Left hindlimb (tissue), 1 donor: Measurements from ENCODE around the gene ANTXRL.
"Not testable (repeated sequence)": the region's sequence is repeated elsewhere in the genome, so short reads cannot be mapped to it uniquely, and the experiment has no call there.

Experiments
- DNase-seq: peaks from one replicate; pipeline ENCODE4 v3.0.0-alpha.2; 2018

The ANTXRL gene

DNA sequence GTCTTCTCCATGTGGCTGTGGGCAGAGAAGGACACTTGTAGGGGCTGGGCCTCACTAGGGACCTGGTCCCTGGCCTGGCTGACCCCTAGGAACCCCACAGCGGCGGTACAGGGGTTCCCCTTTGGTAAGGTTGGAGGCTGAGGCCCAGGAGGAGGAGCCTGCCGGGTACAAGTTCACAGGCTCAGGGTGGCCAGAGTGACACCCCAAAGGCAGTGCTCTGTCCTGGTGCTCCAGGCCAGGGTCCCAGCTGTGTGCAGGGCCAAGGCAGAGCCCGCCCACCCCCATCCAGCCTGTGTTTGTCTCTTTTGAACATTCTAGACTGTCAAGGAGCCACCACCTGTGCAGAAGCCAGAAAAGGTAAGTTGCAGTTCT, 23.3 kb downstream of the ANTXRL start:
- no peak for DNase-seq

GRCh38 chr10:46310851-46311250, 24.1 kb downstream of the ANTXRL start:
- peak; percentile 16 for DNase-seq

- peak; percentile 19 for DNase-seq
Observed at GRCh38 chr10:46311501-46311951, 24.7 kb downstream of the ANTXRL start.

DNA sequence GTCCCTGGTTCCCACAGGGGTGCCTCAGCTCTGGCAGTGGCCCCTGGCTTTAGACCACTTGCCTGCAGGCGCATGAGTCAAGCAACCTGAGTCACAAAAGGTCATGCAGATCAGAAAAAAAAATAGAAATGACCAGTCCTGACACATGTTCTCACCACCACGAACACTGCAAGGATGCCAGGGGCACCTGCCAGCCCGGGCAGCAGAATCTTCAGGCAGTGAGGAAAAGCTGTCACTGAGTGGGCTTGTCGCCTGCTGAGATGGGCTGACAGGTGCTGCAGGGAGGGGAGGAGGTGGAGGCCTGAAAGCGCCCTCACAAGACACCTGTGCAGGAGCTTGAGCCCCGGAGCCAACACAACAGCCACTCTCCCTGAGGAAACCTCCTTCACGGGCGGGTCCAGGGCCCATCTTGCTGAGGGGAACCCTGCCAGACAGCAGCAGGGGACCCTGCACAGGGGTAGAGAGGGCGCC, 25.2 kb downstream of the ANTXRL start:
- DNase-seq = not testable (repeated sequence)

DNA sequence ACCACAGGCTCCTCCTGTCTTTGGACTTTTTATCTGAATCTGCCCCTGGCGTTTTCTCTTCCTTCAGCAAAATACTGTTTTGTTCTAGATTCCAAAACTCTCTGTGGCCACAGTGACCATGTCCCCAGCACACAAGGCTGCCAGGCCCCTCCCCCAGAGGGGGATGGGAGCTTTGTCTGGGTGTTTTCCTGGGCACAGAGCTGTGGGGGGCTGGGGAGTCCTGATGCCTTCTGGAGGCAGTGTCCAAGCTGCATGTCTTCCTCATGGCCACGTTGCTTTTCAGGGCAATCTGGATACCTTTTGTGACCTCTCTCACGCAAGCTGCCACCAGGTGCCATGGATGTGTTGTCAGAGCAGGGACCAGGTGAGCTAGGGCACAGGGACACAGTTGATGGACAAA, 26.2 kb downstream of the ANTXRL start:
- no peak for DNase-seq

GRCh38 chr10:46314071-46314470, 27.3 kb downstream of the ANTXRL start:
- DNase-seq = no peak

DNA sequence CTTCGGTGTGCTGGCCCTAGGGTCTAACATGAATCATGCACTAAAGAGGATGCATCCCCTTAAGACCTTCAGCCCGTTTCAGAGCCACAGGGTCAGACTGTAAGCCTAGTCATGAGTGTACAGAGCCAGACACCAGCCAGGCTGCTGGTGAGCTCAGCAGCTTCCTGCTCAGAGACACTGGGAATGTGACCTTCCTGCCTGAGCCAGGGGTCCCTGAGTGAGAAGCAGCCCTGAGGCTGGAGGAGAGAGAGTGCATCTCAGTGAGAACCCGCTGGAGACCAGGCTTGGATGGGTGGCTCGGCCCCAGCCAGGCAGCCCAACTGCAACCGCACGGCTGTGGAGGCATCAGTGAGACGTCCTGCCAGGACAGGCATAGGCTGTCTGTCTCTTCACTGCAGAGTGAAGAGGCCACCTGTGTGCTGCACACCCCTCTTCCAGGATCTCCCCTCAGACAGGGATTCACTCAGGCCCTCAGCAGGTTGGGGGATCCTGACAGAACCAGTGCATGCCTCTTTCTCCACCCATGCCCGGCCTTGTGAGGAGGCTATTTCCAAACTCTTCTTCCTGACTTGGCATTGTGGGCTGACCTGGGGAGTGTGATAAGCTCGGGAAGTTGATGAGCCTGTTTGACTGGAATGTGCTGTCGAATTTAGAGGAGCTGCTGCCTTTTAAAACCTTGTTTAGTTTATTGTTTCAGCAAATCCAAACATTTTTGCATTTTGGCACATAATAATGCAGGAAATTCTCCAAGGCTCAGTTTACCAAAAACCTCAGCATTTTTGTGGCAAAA, 28.5 kb downstream of the ANTXRL start:
- peak; percentile 8 for DNase-seq

DNA sequence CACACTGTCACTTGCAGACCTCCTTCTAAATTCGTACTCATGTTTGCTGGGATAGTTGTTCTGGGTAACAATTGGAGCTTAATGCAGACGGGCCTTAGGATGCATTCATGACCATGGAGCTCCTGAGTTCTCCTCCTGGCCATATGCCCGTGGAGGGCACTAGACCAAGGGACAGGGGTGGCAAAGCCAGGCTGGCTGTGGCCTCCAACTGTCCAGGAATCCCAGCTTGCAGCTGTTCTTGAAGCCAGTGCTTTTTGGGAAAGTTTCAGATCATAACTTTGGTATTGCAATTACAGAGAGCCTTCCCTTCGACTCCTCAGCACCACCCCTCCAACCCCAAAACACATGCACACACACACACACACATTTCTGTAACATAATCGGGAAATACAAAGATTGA, 30.6 kb downstream of the ANTXRL start:
- DNase-seq = peak; percentile 16

- peak; percentile 3 for DNase-seq
Observed at GRCh38 chr10:46317889-46318288, 31.1 kb downstream of the ANTXRL start.

GRCh38 chr10:46318799-46319198, 32.0 kb downstream of the ANTXRL start:
- peak; percentile 17 for DNase-seq

DNA sequence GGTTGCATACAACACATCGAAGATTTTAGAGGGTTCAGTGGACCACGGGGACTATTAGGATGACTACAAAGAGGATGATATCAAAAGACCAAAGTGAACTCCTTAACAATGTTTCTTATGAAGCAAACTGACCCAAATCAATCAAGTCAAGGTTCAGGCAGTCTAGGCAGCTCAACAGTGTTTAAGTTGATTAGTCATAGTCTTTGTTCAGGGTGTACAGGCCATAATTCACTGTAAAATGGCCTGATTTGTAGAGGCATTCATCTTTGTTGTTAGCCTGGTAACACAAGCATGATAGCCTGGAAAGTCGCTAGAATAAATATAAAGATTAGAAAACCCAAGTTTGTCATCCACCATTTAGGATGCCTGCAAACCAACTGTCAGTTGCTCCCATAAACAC, 32.6 kb downstream of the ANTXRL start:
- DNase-seq = no peak

- DNase-seq = no peak
Observed at GRCh38 chr10:46321770-46322169, 35.0 kb downstream of the ANTXRL start.

GRCh38 chr10:46323176-46323575, 36.4 kb downstream of the ANTXRL start:
- no peak for DNase-seq

DNA sequence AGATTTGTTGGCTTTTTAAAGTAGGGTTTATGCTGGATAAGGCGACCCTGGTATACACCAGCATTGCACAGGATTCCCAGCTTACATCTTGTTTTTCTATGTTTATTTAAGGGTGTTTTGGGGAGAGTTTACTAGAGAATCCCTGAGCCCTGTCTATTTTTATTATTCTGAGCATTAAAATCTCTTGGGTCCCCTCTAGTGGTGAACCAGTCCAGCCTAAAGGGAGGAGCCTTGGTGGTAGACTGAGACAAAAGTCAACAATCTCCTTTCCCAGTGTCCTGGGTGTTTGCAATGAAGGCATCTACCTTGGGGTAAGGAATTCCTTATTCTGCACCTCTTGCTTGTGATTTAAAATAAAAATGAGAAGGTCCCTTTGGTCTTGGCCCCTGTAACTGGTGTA, 38.2 kb downstream of the ANTXRL start:
- DNase-seq = no peak

- no peak for DNase-seq
Observed at GRCh38 chr10:46326066-46326465, 39.3 kb downstream of the ANTXRL start.

DNA sequence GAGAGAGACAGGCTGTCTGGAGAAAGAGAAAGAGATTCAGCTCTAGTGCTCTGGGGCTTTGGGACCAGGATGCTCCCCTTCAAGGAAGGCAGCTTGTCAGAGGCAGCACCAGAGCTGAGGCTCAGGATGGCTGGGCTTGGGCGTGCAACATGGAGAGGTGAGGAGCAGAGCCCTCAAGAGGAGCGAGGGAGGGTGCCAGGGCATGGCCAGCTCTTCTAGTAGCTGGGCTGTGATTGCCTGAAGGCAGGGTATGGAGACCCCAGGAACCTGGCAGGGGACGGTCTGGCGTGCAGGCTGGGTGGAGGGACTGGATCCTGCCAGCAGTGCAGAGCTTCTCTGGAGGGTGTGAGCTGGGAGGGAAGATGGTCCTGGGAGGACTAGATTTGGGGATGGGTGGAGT, 40.2 kb downstream of the ANTXRL start:
- no peak for DNase-seq

DNA sequence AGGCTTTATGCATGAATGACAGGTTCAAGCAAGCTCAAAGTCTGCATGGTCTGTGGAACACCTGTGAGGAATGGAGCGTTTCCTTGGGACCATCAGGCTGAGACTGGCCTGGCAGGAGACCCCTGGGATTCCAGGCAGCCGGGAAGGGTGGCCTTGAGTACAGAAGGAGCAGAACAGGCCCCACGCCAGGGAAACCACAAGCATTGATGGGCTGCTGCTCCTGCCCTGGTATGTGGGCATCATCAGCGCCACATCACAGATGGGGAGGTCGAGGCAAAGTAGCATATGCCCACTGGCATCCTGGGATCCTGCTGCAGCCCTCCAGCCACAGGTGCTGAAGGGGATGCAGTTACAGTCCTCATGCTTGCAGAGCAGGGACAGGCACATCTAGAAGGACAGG, 40.9 kb downstream of the ANTXRL start:
- DNase-seq = no peak

GRCh38 chr10:46328853-46329689, 42.3 kb downstream of the ANTXRL start:
- DNase-seq = no peak

GRCh38 chr10:46329690-46330016, 42.9 kb downstream of the ANTXRL start:
- no peak for DNase-seq

- no peak for DNase-seq
Observed at GRCh38 chr10:46330894-46331293, 44.1 kb downstream of the ANTXRL start.

DNA sequence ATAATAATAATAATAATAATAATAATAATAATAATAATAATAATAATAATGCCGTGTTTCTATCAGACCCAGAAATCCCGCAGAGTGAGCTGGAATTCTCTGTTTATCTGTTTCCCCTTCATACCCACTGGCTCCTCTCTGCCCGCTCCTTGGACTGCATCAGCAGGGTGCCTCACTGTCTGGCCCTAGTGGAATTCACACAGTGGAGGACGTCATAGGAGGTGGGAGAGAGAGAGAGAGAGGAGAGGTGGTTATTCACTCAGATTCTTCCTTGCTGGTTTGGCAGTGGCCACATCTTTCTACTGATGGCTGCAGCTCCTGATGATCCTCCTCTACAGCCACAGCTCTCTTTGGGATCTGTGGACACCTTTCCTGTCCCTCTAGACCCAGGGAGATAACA, 78.7 kb downstream of the ANTXRL start:
- DNase-seq = not testable (repeated sequence)

GRCh38 chr10:46367209-46367608, 80.4 kb downstream of the ANTXRL start:
- not testable (repeated sequence) for DNase-seq

- DNase-seq = not testable (repeated sequence)
Observed at GRCh38 chr10:46367666-46368240, 81.0 kb downstream of the ANTXRL start.

GRCh38 chr10:46368956-46369355, 82.2 kb downstream of the ANTXRL start:
- DNase-seq = not testable (repeated sequence)
